Measurements from ENCODE around the gene CTSD. TPM values are rescaled to one million over a fixed set of nuclear protein-coding genes. Genes with fewer than 3 reads are reported as not detected.

Gene CTSD
- total RNA-seq, 1 experiment from 2014 or later, result 199 TPM

DNA sequence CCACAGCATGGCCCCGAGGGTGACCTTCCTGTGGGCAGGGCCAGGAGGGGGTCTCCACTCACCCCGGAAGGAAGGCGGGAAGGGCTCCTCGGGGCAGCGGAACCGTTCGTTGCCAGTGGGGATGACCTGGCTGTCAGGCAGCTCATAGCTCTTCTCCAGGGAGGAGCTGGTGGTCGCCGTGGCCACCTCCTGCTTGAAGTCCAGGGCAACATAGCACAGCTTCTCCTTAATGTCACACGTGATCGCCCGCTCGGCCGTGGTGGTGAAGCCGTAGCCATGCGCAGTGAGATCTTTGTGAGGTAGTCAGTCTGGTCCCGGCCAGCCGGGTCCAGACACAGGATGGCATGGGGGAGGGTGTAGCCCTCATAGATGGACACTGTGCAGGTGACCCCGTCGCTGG lies 39.5 kb upstream of the CTSD start:
- CTCF ChIA-PET, result interaction anchor here (0.9 to 8.3 kb wide), 3 partner anchors 22 to 151 kb away, joined by 3 to 49 read pairs (median 4); no protein-coding TSS in a partner anchor
- H3K27me3 Mint-ChIP-seq (ENCODE audit: low read depth), result peaks cover 14% of the 10 kb centered on the region
- TF ChIP-seq ZNF232 (CRISPR knock-in tag; IDR thresholded peaks at IDR 0.05) (no peak), TCF7 (CRISPR knock-in tag; IDR thresholded peaks at IDR 0.05; ENCODE audit: low read depth) (no peak), TEAD4 (CRISPR knock-in tag; IDR thresholded peaks at IDR 0.05) (no peak), GTF2I (CRISPR knock-in tag; conservative IDR thresholded peaks at IDR 0.05) (no peak), ARID4B (CRISPR knock-in tag; IDR thresholded peaks at IDR 0.05; ENCODE audit: borderline replicate concordance) (no peak), PRRX2 (CRISPR knock-in tag; IDR thresholded peaks at IDR 0.05) (no peak), FOXK1 (CRISPR knock-in tag; IDR thresholded peaks at IDR 0.05) (no peak), GABPB1 (CRISPR knock-in tag; IDR thresholded peaks at IDR 0.05) (no peak), HMGXB4 (CRISPR knock-in tag; IDR thresholded peaks at IDR 0.05) (no peak), AFF4 (CRISPR knock-in tag; IDR thresholded peaks at IDR 0.05; ENCODE audit: borderline replicate concordance) (no peak), NFATC4 (CRISPR knock-in tag; IDR thresholded peaks at IDR 0.05) (no peak), ZNF121 (CRISPR knock-in tag; IDR thresholded peaks at IDR 0.05) (no peak), ATF6 (CRISPR knock-in tag; IDR thresholded peaks at IDR 0.05) (no peak), NFYB (CRISPR knock-in tag; conservative IDR thresholded peaks at IDR 0.05; ENCODE audit: low read depth) (no peak), ELF4 (CRISPR knock-in tag; IDR thresholded peaks at IDR 0.05; ENCODE audit: low read depth) (no peak), ZNF396 (CRISPR knock-in tag; IDR thresholded peaks at IDR 0.05; ENCODE audit: borderline replicate concordance) (no peak)
- no peaks in the 10 kb centered on the region for H3K36me3 Mint-ChIP-seq
- peaks cover 8% of the 10 kb centered on the region for H3K4me1 Mint-ChIP-seq
- DNase-seq (ENCODE audit: low spot score), result no peak
- H3K4me3 Mint-ChIP-seq, result no peak overlapping the region
- no peaks in the 10 kb centered on the region; the same call in 1 of the 2 replicates for H3K9me3 Mint-ChIP-seq
- ATAC-seq, result no peak
- H3K27ac Mint-ChIP-seq, result no peak overlapping the region
- POLR2A ChIA-PET, result interaction anchor here (0.6 kb wide), 1 partner anchor 205 kb away, joined by 4 read pairs; the partner anchor contains the start of gene KRTAP5-2
